ENCODE measurements around the gene UBA5. TPM values are rescaled to one million over a fixed set of nuclear protein-coding genes. Genes with fewer than 3 reads are reported as not detected.
A peak's percentile ranks its signal among the peaks of the same experiment; 100 is the strongest.
"Not testable (repeated sequence)": the region's sequence is repeated elsewhere in the genome, so short reads cannot be mapped to it uniquely, and the experiment has no call there.

Gene UBA5
- total and polyA plus RNA-seq, 2 experiments from 2014 or later = 46.3 to 58.3 TPM

- no peaks in the 10 kb centered on the region for H3K27me3 ChIP-seq (replicated peaks; ENCODE audit: insufficient read depth)
- H3K4me2 ChIP-seq (ENCODE audit: unreplicated experiment) = no peak overlapping the region
- H3K27ac ChIP-seq = no peak overlapping the region
- peaks cover 17% of the 10 kb centered on the region for H3F3A ChIP-seq (ENCODE audit: insufficient read depth)
- 0 out of 2 replicates have a peak, but pooled peaks cover 14% of the 10 kb centered on the region for H3K36me3 ChIP-seq (ENCODE audit: low read depth)
- DNase-seq = no peak
- in situ Hi-C loops (cut with MboI) = no loop called here
- no peaks in the 10 kb centered on the region for H4K20me1 ChIP-seq (ENCODE audit: insufficient read depth)
- TF ChIP-seq EZH2 (IDR thresholded peaks at IDR 0.05; ENCODE audit: insufficient read depth, poor library complexity, severe bottlenecking) (no peak), EZH2phosphoT487 (IDR thresholded peaks at IDR 0.05; ENCODE audit: insufficient read depth, low read depth) (no peak)
- H3K4me1 ChIP-seq (ENCODE audit: insufficient read depth) = peaks cover 21% of the 10 kb centered on the region
- WGBS, 2 experiments (ENCODE audit: low coverage in 1 of 2, low lambda C conversion rate in 2 of 2, missing lambda C conversion rate in 2 of 2) = 89% methylated on average over 7 of the region's 7 CpGs
- no peaks in the 10 kb centered on the region for H3K9me2 ChIP-seq (ENCODE audit: insufficient read depth)
- no peak overlapping the region for H3K9ac ChIP-seq
- no peak overlapping the region for H2AFZ ChIP-seq
- H3K4me3 ChIP-seq = no peak overlapping the region
- H3K79me2 ChIP-seq (ENCODE audit: insufficient read depth) = no peaks in the 10 kb centered on the region
- no peaks in the 10 kb centered on the region for H3K9me3 ChIP-seq (ENCODE audit: low read depth)
Observed at GRCh38 chr3:132630612-132631011, 29.5 kb upstream of the UBA5 start.

- in situ Hi-C loops (cut with MboI) = no loop called here
Observed at GRCh38 chr3:132635052-132635451, 25.1 kb upstream of the UBA5 start.

GRCh38 chr3:132637590-132637989 lies 22.5 kb upstream of the UBA5 start:
- Histone ChIP-seq H3K79me2 (ENCODE audit: insufficient read depth) (no peaks in the 10 kb centered on the region), H3K27me3 (replicated peaks; ENCODE audit: insufficient read depth) (no peaks in the 10 kb centered on the region), H3K36me3 (ENCODE audit: low read depth) (peaks cover 8% of the 10 kb centered on the region; the same call in 1 of the 2 replicates), H3K4me3 (peak overlapping the region; percentile 21; the same call in 1 of the 2 replicates), H2AFZ (peak overlapping the region; percentile 15; the same call in 1 of the 2 replicates), H4K20me1 (ENCODE audit: insufficient read depth) (no peaks in the 10 kb centered on the region), H3K27ac (peak overlapping the region; percentile 41), H3F3A (ENCODE audit: insufficient read depth) (peaks cover 5% of the 10 kb centered on the region), H3K9ac (peak overlapping the region; percentile 25), H3K4me1 (ENCODE audit: insufficient read depth) (peaks cover 31% of the 10 kb centered on the region), H3K4me2 (ENCODE audit: unreplicated experiment) (peak overlapping the region; percentile 55), H3K9me3 (ENCODE audit: low read depth) (no peaks in the 10 kb centered on the region), H3K9me2 (ENCODE audit: insufficient read depth) (no peaks in the 10 kb centered on the region)
- DNase-seq = peak; percentile 71
- in situ Hi-C loops (cut with MboI) = no loop called here
- WGBS, 2 experiments (ENCODE audit: low coverage in 1 of 2, low lambda C conversion rate in 2 of 2, missing lambda C conversion rate in 2 of 2) = 0% methylated on average over 1 of the region's 1 CpG
- TF ChIP-seq EZH2phosphoT487 (IDR thresholded peaks at IDR 0.05; ENCODE audit: insufficient read depth, low read depth) (no peak), EZH2 (IDR thresholded peaks at IDR 0.05; ENCODE audit: insufficient read depth, poor library complexity, severe bottlenecking) (no peak)

More at GRCh38 chr3:132635052-132635451, 25.1 kb upstream of the UBA5 start:
- H3K4me3 ChIP-seq = no peak overlapping the region
- H3K4me2 ChIP-seq (ENCODE audit: unreplicated experiment) = no peak overlapping the region
- no peaks in the 10 kb centered on the region for H3K9me2 ChIP-seq (ENCODE audit: insufficient read depth)
- H3K79me2 ChIP-seq (ENCODE audit: insufficient read depth) = no peaks in the 10 kb centered on the region
- H3K9me3 ChIP-seq (ENCODE audit: low read depth) = no peaks in the 10 kb centered on the region
- H3K36me3 ChIP-seq (ENCODE audit: low read depth) = peaks cover 8% of the 10 kb centered on the region; the same call in 1 of the 2 replicates
- no peak overlapping the region for H2AFZ ChIP-seq
- H3K4me1 ChIP-seq (ENCODE audit: insufficient read depth) = peaks cover 33% of the 10 kb centered on the region
- TF ChIP-seq EZH2 (IDR thresholded peaks at IDR 0.05; ENCODE audit: insufficient read depth, poor library complexity, severe bottlenecking) = no peak
- no peak for TF ChIP-seq EZH2phosphoT487 (IDR thresholded peaks at IDR 0.05; ENCODE audit: insufficient read depth, low read depth)
- no peaks in the 10 kb centered on the region for H4K20me1 ChIP-seq (ENCODE audit: insufficient read depth)
- no peaks in the 10 kb centered on the region for H3K27me3 ChIP-seq (replicated peaks; ENCODE audit: insufficient read depth)
- no peak overlapping the region for H3K27ac ChIP-seq
- H3F3A ChIP-seq (ENCODE audit: insufficient read depth) = peaks cover 12% of the 10 kb centered on the region
- H3K9ac ChIP-seq = no peak overlapping the region
- no peak for DNase-seq

GRCh38 chr3:132638706-132639105 lies 21.4 kb upstream of the UBA5 start:
- Histone ChIP-seq H3K79me2 (ENCODE audit: insufficient read depth) (no peaks in the 10 kb centered on the region), H3K4me1 (ENCODE audit: insufficient read depth) (peaks cover 31% of the 10 kb centered on the region), H2AFZ (0 out of 2 replicates have a peak overlapping the region, but pooled peaks have one; percentile 1), H3K36me3 (ENCODE audit: low read depth) (peaks cover 8% of the 10 kb centered on the region; the same call in 1 of the 2 replicates), H3K4me3 (no peak overlapping the region), H3K9me3 (ENCODE audit: low read depth) (no peaks in the 10 kb centered on the region), H3F3A (ENCODE audit: insufficient read depth) (peaks cover 5% of the 10 kb centered on the region), H3K9me2 (ENCODE audit: insufficient read depth) (no peaks in the 10 kb centered on the region), H3K27me3 (replicated peaks; ENCODE audit: insufficient read depth) (no peaks in the 10 kb centered on the region), H3K9ac (peak overlapping the region; percentile 12; the same call in 1 of the 2 replicates), H3K27ac (no peak overlapping the region), H4K20me1 (ENCODE audit: insufficient read depth) (no peaks in the 10 kb centered on the region), H3K4me2 (ENCODE audit: unreplicated experiment) (no peak overlapping the region)
- DNase-seq = no peak
- in situ Hi-C loops (cut with MboI) = no loop called here
- TF ChIP-seq EZH2 (IDR thresholded peaks at IDR 0.05; ENCODE audit: insufficient read depth, poor library complexity, severe bottlenecking) (no peak), EZH2phosphoT487 (IDR thresholded peaks at IDR 0.05; ENCODE audit: insufficient read depth, low read depth) (no peak)

GRCh38 chr3:132641427-132641826 lies 18.7 kb upstream of the UBA5 start:
- H2AFZ ChIP-seq; H3K4me3 ChIP-seq; in situ Hi-C loops (cut with MboI); H3K27ac ChIP-seq; H3K9ac ChIP-seq; H3K9me2 ChIP-seq (ENCODE audit: insufficient read depth); DNase-seq; H4K20me1 ChIP-seq (ENCODE audit: insufficient read depth); H3K27me3 ChIP-seq (replicated peaks; ENCODE audit: insufficient read depth); H3F3A ChIP-seq (ENCODE audit: insufficient read depth); H3K79me2 ChIP-seq (ENCODE audit: insufficient read depth); H3K36me3 ChIP-seq (ENCODE audit: low read depth); H3K4me2 ChIP-seq (ENCODE audit: unreplicated experiment); H3K9me3 ChIP-seq (ENCODE audit: low read depth): not testable (repeated sequence)
- peaks cover 31% of the 10 kb centered on the region for H3K4me1 ChIP-seq (ENCODE audit: insufficient read depth)
- WGBS, 2 experiments (ENCODE audit: low coverage in 1 of 2, low lambda C conversion rate in 2 of 2, missing lambda C conversion rate in 2 of 2) = 100% methylated on average over 1 to 2 of the region's 2 CpGs
